ENCODE measurements around the gene SRRM1. TPM values are rescaled to one million over a fixed set of nuclear protein-coding genes. Genes with fewer than 3 reads are reported as not detected.
"Not testable (repeated sequence)": the region's sequence is repeated elsewhere in the genome, so short reads cannot be mapped to it uniquely, and the experiment has no call there.

Gene SRRM1
- total RNA-seq, 2 donors from 2014 or later = 110 to 147 TPM

GRCh38 chr1:24666794-24667193 is 23.7 kb downstream of the SRRM1 start:
- TF ChIP-seq, protein P1, sequence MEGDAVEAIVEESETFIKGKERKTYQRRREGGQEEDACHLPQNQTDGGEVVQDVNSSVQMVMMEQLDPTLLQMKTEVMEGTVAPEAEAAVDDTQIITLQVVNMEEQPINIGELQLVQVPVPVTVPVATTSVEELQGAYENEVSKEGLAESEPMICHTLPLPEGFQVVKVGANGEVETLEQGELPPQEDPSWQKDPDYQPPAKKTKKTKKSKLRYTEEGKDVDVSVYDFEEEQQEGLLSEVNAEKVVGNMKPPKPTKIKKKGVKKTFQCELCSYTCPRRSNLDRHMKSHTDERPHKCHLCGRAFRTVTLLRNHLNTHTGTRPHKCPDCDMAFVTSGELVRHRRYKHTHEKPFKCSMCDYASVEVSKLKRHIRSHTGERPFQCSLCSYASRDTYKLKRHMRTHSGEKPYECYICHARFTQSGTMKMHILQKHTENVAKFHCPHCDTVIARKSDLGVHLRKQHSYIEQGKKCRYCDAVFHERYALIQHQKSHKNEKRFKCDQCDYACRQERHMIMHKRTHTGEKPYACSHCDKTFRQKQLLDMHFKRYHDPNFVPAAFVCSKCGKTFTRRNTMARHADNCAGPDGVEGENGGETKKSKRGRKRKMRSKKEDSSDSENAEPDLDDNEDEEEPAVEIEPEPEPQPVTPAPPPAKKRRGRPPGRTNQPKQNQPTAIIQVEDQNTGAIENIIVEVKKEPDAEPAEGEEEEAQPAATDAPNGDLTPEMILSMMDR (IDR thresholded peaks at IDR 0.05) = no peak
- no peaks in the 10 kb centered on the region for H3K4me1 ChIP-seq
- no peak overlapping the region for H3K4me3 ChIP-seq
- DNase-seq = no peak
- peaks cover 14% of the 10 kb centered on the region for H3K36me3 ChIP-seq
- H3K9me3 ChIP-seq = no peaks in the 10 kb centered on the region
- H3K9ac ChIP-seq (ENCODE audit: low read depth in 2 of 2, low read length in 2 of 2) = no peak overlapping the region
- no peak overlapping the region for H3K27ac ChIP-seq
- no peaks in the 10 kb centered on the region for H3K27me3 ChIP-seq
- intact Hi-C loops (cut with DNase I) = loop anchor here (10.0 kb wide), 1 partner anchor 678 kb away; no protein-coding TSS in a partner anchor

GRCh38 chr1:24671372-24671771 is 28.3 kb downstream of the SRRM1 start:
- intact Hi-C loops (cut with DNase I); DNase-seq; H3K9me3 ChIP-seq; H3K4me1 ChIP-seq; H3K27me3 ChIP-seq; H3K27ac ChIP-seq; H3K9ac ChIP-seq (ENCODE audit: low read depth in 2 of 2, low read length in 2 of 2); H3K4me3 ChIP-seq: not testable (repeated sequence)
- peaks cover 26% of the 10 kb centered on the region for H3K36me3 ChIP-seq

DNA sequence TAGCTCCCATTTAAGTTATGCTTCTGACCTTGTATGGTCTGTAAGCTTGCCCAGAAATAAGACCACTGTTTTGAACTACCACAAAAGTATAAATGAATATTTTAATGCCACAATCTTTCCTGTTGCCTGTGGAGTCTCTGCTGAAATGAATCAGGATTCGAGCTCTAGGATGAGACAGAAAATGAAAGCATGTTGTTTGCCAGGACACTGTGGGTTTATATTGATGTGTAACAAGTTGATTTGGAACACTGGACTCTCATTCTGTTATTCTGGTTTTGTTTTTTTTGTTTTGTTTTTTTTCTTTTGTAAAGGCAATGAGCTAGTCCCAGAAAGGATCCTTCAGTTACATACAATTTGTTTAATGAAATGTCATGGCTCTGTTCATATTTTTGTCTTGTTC is 29.6 kb downstream of the SRRM1 start:
- H3K4me3 ChIP-seq; H3K27ac ChIP-seq; H3K9ac ChIP-seq (ENCODE audit: low read depth in 2 of 2, low read length in 2 of 2); H3K9me3 ChIP-seq; H3K27me3 ChIP-seq; intact Hi-C loops (cut with DNase I); DNase-seq; H3K4me1 ChIP-seq: not testable (repeated sequence)
- peaks cover 22% of the 10 kb centered on the region for H3K36me3 ChIP-seq

- peaks cover 22% of the 10 kb centered on the region for H3K36me3 ChIP-seq
- no peaks in the 10 kb centered on the region for H3K27me3 ChIP-seq
- H3K4me1 ChIP-seq = no peaks in the 10 kb centered on the region
- DNase-seq = no peak
- H3K9me3 ChIP-seq = no peaks in the 10 kb centered on the region
- intact Hi-C loops (cut with DNase I) = no loop called here
- TF ChIP-seq, protein P1 (IDR thresholded peaks at IDR 0.05) = no peak
- H3K4me3 ChIP-seq = no peak overlapping the region
- H3K9ac ChIP-seq (ENCODE audit: low read depth in 2 of 2, low read length in 2 of 2) = no peak overlapping the region
- no peak overlapping the region for H3K27ac ChIP-seq
Observed at GRCh38 chr1:24673341-24673740, 30.2 kb downstream of the SRRM1 start.

- H3K36me3 ChIP-seq; H3K9ac ChIP-seq (ENCODE audit: low read depth in 2 of 2, low read length in 2 of 2); DNase-seq; H3K4me3 ChIP-seq; H3K4me1 ChIP-seq; H3K27ac ChIP-seq; intact Hi-C loops (cut with DNase I); H3K9me3 ChIP-seq; H3K27me3 ChIP-seq: not testable (repeated sequence)
Observed at GRCh38 chr1:24678421-24678820, 35.3 kb downstream of the SRRM1 start.

- H3K27ac ChIP-seq = no peak overlapping the region
- no peaks in the 10 kb centered on the region for H3K36me3 ChIP-seq
- H3K27me3 ChIP-seq = no peaks in the 10 kb centered on the region
- no peak overlapping the region for H3K9ac ChIP-seq (ENCODE audit: low read depth in 2 of 2, low read length in 2 of 2)
- H3K9me3 ChIP-seq = no peaks in the 10 kb centered on the region
- DNase-seq = no peak
- H3K4me3 ChIP-seq = no peak overlapping the region
- intact Hi-C loops (cut with DNase I) = no loop called here
- no peaks in the 10 kb centered on the region for H3K4me1 ChIP-seq
- TF ChIP-seq, protein P1 (IDR thresholded peaks at IDR 0.05) = no peak
Observed at GRCh38 chr1:24679725-24680124, 36.6 kb downstream of the SRRM1 start.

DNA sequence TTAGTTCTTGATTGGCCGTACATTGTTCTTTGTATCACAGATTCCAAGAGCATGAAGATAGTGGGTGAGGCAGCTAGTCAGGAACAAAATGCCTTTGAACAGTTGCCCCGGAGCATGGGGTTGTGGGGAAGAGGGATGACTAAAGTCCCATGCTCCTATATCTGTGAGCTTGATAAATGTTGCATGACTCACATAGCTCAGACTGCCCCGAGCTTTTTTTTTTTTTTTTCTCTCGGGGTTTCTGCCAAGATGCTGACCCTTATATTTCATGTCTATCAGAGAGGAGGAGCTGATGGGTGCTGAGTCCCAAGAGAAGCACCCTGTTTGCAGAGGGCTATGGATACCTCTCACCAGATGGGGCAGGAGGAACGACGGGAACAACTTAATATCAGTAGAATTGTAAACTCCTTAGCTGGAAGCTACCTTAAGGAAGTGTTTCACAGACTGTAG is 40.6 kb downstream of the SRRM1 start:
- no peak overlapping the region for H3K4me3 ChIP-seq
- H3K4me1 ChIP-seq = no peaks in the 10 kb centered on the region
- no peak overlapping the region for H3K27ac ChIP-seq
- DNase-seq = no peak
- no peaks in the 10 kb centered on the region for H3K36me3 ChIP-seq
- TF ChIP-seq, protein P1 (IDR thresholded peaks at IDR 0.05) = no peak
- H3K9ac ChIP-seq (ENCODE audit: low read depth in 2 of 2, low read length in 2 of 2) = no peak overlapping the region
- H3K27me3 ChIP-seq = no peaks in the 10 kb centered on the region
- intact Hi-C loops (cut with DNase I) = no loop called here
- no peaks in the 10 kb centered on the region for H3K9me3 ChIP-seq

Measured in colonic mucosa (tissue), 4 donors.